GM18873 (cell line): Measurements from ENCODE around the gene ATP2B3.

Experiments used
- ATAC-seq: cut with Tn5 transposase; IDR thresholded peaks from one replicate; pipeline ENCODE4 v1.9.1; 2021; ENCODE audit warnings: mild to moderate bottlenecking, moderate library complexity, moderate number of reproducible peaks; ENCODE audit not compliant: unreplicated experiment, low FRiP score

ATP2B3 gene

DNA sequence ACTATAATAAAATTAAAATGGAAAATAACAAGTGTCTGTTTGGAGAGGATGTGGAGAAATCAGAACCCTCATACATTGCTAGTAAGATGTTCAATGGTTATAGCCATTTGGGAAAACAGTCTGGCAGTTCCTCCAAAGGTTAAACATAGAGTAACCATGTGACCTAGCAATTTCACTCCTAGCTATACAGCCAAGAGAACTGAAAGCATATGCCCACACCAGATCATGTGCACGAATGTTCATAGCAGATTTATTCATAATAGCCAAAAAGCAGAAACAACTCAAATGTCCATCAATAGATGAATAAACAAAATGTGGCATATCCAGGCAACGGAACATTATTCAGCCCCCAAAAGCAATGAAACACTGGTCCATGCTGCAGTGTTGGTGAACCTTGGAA, 90.9 kb downstream of the ATP2B3 start:
- no peak for ATAC-seq

DNA sequence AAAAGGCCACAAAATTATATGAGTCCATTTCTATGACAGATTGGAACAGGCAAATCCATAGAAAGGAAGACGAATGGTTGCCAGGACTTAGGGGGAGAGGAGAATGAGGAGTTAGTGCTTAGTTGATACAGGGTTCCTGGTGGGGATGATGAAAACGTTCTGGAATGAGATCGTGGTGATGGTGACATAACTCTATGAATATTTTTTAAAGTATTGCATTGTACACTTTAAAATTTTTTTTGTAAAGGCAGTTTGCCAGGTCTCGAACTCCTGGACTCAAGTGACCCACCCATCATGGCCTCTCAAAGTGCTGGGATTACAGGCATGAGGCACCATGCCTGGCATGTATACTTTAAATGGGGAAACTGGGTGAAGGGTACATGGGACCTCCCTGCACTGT, 91.4 kb downstream of the ATP2B3 start:
- no peak for ATAC-seq

DNA sequence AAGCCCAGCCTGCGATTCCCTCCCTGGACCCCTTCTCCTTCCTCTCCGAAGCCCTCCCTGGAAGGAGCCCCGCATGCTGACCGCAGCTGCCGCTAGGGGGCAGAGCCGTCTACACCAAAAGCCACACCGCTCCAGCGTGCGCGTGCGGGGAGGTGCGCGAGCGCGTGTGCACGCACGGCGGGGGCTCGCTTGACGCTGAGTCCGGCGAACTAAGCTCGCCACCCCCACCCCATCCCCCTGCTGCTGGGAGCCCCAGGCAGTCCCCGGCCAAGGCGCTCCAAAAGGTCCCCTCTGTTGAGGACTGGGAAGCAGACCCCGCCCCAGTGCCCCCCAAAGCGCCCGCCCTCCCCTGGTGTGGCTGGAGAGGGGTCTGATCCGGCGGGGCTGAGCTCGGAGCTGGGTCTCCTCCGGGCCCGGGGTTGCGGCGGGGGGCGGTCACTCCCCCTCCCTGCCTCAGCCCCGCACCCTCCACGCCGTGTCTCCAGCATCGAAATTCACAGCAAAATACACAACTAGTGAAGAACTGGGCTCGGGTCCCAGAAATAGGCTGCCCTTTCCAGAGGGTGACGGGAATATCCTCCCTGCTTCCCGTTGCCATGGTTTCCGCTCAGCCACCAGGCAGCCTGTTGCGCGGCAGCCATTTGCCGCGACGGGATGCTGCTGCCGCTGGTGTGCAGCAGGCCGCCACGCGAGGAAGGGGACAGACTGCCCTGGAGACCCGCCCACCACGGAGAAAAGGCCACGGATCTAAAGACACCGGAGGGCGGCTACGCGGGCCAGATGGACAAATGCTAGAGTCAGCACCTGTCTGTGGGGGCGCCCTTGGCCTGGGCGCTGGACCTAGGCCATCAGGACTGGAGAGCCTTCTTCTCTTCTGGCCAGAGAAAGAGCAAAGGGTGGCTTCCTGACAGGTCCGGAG, 92.7 kb downstream of the ATP2B3 start:
- ATAC-seq, result no peak

DNA sequence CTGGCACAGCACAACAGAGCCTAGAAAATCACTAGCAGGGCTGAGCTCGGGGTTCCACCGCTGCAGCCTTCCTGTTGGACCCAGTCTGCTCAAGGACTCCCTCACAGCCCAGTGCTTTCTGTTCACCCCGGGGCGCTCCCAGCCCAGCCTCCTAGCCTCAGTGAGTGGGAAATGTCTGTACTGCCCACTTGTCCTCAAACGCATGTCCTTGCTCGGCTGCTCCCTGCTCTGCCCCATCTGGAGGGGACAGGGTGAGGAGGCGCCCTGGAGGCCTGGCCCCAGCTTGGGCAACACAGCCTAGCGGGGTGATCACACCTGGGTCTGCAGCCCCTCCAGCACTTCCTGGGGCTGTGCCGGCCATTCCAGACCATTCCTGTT, 93.4 kb downstream of the ATP2B3 start:
- ATAC-seq, result no peak

DNA sequence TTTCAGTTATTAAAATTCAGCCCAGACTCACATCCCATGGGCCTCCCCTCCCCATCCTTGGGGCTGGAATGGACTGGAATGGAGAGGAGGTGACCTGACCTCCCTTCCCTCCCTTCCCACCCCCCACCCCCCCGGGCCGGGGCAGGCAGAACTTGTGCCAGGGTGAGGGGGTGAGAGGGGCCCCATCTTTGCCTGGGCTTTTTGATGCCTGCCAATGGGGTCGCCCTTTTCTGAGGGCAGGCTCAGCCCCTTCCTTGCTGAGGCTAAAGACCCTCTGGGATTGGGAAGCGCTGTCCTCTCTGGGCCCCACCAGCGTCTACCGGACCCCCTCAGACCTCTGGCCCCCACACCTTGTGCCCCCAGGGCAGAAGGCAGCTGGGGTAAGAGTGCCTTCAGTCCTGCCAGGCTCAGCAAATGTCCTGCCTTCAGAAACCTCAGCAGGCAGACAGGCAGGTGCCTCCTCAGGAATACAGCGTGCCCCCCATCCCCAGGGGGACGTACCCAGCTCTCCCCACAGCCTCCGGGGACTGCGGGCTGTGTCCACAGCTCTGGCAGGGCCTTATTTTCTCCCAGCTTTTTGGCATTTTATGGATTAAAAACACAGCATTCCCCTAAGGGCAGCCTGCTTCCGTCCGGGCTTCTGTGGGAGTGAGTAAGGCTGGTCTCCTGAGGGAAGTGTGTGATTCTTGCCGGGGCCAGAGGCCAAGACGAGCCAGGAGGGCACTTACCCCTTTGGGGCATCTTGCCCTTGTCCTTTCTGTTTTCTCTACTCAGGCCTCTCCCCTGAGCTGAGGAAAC, 94.1 kb downstream of the ATP2B3 start:
- ATAC-seq, result no peak

DNA sequence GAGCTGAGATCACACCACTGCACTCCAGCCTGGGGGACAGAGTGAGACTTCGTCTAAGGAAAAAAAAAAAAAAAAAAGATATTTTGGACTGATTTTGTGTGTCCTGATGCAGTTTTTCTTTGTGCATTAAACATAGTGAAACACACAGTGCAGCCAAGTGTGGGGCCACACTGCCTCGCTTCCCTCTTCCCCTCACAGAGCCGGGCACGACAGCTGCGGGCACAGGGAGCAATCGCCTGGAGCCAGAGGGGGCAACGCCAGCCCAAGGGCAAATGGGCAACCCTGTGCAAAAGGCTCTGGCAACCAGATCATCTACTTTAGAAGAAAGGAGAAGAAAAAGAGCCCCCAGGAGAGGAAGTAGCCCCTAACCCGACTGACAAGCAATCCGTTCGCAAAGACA, 95.0 kb downstream of the ATP2B3 start:
- no peak for ATAC-seq

DNA sequence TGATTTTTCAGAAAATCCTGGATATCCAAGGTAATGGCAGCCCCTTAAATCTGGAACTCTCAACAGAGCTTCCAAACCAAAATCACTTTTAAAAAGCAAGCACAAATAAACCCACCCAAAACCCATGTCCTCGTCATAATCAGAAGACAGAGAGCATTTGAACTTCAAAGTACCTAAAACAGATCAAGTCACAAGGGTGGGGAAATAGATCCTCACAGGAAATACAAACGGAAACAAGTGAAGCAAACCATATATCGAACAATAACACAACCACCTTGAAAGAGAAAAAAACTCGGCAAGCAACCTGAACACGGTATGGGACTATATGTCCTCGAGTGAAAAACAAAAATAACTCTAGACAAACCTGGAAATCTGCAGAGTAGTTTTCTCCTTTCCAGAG, 97.4 kb downstream of the ATP2B3 start:
- no peak for ATAC-seq

DNA sequence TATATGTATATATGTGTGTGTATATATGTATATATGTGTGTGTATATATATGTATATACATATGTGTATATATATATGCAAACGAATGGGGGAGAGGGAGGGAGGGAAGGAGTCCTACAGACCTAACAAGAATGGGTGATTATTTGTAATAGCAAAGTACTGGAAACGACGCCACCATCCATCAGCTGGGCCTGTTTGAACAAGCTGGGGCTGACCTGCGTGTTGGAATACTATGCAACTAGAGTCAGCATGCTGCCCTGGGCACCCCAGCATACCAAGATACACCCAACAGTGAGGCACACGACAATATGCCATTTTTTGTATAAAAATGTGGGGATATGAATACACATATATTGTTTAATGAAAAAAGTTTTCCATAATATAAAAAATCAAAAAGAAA, 103.1 kb downstream of the ATP2B3 start:
- ATAC-seq, result no peak

DNA sequence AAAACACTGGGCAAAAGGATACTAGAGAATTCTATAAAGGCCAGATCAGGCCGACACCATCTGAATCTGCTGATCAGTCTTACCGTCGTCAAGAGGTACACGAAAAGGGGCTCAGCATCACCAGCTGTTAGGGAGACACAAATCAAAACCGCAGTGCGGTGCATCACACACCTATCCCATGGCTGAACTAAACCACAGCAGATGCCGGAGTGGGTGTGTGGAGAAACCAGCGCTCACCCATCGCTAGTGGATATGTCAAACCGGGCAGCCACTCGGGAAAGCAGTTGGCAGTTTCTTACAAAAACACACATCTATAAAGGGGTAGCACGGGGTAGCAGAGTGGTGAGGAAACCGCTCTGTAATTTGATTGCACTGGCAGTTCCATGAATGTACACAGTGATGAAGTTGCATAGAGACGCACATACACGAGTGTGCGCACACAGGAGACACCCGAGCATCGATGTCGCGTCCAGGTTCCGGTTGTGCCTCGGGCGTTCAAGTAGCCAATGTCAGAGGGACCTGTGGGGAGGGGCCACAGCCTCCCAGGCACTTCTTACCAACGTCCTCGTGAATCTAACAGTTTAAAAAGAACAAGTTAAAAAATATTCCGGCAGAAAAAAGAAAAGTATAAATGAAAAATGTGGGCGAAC, 104.6 kb downstream of the ATP2B3 start:
- no peak for ATAC-seq

DNA sequence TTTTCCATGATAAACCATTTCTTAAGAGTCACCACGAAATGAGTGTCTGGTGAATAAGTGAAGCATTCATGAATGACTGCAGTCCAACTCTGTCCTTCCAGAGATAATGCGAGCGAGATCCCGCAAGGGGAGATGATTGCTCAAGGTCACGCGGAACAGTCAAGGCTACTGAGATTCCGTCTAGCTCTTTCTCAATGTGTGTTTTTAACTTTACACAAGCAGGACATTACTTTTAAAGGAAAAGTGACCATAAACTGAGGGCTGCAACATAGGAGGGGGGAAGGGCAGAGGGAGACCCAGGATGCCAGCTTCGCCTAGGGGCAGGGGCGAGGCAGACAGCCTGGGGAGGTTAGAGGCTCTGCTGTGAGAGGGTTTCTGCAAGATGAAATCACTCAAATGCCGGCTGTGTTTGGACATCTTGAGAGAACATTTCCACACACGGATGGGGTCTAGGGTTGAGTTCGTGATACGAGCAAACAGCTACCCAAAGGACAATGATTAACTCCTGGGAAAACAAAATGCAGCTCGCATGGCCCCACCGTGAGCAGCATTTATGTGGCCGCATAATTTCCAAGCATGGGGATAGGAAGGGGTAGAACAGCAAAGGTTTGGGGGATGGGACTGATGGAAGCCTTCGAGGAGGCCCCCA, 105.3 kb downstream of the ATP2B3 start:
- no peak for ATAC-seq

DNA sequence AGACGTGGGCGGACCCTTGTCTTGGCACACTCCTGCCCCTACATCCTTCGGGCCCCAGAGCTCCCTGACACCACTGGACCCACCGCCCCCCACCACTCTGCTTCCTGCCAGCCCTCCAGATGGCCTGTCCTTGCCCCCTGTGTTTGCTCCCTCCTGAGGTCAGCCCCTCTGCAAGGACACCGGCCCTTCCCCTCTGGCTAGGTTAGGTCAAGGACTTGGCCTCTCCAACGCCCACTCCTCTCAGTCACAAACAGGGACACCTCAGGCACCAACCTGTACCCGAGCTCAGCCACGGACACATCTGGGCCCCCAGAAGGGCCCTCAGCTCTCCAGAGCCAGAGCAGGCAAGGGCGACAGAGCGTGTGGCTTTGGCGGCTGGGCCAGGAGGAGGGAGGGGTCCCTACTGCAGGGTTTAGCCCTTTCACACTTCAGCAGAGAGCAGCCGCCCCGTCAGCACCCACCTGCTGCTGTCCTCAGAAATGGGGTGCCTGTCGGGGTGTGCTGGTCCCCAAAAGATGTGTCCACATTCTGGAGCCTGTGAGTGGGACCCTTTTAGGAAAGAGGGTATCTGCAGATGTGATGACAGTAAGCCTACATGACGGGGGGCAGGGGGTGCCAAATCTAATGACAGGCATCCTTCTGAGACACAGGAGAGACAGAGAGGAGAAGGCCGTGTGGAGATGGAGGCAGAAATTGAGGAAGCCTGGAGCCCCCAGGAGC, 106.0 kb downstream of the ATP2B3 start:
- no peak for ATAC-seq

DNA sequence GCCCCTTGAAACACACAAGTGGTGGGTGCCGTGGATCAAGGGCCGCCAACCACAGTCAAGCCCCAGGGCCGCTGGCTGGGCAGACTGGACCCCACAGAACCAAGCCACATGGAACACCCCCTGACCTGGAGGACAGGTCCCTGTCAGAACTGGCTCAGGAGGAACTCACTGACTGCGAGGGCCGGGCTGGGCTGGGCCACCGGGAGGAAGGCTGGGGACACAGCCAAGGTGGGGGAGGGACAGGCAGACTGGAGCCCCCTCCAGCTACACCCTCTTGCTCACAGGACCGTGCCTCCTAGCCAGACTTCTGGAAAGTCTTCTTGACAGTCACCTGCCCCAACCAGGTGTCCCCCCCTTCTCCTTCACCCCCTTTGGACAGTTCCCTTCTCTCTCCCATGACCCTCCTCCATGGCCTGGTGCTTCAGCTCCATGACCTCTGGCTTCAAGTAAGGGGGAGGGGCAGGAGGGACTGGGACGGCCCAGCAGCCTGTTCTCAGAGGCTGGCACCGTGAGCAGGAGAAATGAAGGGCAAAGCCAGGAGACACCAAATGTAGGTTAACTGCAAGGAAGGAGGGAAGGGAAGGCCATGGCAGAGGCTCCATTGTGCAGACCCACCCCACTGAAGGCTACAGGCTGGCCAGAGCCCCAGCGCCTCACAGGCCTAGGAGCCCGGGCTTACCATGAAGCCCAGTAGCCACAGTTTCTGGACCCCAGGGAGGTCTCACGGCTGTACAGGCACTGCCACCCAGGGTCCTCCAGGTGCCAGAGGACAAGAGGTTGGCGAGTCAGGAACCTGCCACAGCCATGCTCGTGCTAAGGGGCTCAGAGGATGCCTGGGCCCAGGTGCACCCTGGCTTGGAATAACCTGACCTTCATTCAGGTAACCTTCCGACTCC, 107.0 kb downstream of the ATP2B3 start:
- ATAC-seq, result no peak

DNA sequence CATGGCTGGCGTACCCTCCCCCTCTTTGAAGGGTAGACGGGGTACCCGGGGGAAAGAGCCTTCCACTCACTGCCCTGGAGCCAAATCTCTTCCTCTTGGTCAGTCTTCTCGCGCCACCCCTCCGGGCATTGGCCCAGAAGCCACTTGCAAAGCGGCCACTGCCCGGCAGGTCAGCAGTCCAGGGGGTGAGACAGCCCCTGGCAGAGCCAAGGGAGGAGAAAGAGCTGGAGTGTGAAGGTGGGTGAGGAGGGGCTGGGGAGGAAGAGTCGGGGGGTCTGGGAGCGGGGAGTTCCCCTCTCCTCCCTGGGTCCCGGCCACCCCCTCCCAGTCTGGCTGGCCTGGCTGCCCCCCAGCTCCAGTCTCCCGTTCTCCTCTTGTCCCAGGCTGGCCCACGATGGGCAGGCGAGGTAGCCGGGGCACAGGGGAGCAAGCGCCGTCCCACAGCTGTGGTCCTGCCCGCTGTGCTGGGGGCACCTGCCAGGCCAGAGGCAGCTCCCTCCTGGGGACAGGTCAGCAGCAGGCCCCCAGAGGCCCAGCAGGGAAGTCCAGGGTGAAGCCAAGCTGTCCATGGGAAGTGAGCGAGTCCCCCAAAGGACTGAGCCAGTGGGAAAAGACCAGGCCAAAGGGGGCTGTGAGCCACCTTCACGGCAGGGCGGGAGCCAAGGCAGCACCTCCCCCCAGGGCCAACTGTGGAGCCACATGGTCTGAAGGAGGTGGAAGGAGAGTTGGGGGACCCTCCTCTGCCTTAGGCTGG, 108.0 kb downstream of the ATP2B3 start:
- ATAC-seq, result no peak

DNA sequence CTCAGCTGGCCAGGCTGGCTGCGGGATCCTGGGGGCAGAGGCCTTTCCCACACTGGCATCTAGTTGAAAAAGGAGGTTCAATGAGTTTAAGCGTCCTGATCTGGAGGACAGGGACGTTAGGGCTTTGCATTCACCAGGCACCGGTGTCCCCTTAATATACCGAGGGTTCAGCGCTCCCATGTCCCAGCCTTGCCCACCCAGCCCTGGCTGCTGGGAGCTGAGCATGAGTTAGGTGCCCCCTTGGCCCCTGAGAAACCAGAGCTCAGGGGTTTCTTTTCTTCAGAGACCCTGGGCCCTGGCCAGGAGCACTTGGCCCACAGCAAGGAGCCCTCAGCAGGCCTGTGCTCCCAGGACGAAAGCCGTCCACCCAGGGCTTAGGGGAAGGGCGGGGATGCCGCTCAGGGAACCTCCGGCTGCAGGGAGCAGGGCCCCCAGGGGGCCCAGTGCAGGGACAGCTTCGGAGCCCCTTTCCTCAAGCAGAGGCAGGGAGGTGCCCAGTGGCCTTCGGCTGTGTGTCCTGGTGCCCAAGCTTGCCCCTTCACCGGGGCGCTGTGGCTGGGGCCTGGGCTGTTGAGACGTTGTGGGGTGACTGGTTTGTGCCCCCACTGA, 108.7 kb downstream of the ATP2B3 start:
- ATAC-seq, result no peak

DNA sequence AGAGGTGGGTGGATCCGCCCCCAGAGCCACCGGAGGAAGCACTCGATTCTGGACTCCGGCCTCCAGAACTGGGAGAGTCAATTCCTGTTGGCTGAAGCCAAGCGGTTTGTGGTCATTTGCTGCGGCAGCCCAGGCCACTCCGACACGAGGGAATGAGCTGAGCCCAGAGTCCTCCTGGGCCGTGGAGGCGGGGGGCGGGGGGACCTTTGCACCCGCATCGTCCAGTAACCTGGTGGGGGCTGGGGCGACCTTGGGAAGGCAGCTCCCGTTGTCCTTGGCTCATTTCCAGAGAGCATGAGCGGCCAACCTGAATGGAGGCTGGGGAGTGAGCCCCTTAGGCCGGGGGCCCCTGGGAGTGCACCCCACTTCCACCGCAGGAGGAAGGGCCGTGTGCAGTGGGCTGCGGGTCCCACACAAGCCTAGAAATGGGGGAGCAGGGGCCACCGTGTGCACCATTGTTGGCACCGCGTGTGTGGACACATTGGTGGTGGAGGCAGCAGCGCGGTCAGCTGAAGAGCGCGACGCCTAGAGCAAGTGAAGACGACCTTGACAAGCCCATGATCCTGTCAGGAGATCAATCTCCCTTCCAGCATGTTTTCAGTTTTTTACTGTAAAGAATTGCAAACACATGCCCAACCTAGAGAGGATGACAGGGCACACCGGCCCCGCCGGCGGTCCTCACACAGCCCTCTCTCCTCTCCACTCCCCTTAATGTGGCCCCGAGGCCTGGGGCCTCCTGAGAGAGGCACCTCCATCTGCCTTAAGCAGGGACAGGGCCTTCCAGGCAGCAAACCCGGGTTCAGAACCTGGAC, 109.6 kb downstream of the ATP2B3 start:
- no peak for ATAC-seq

DNA sequence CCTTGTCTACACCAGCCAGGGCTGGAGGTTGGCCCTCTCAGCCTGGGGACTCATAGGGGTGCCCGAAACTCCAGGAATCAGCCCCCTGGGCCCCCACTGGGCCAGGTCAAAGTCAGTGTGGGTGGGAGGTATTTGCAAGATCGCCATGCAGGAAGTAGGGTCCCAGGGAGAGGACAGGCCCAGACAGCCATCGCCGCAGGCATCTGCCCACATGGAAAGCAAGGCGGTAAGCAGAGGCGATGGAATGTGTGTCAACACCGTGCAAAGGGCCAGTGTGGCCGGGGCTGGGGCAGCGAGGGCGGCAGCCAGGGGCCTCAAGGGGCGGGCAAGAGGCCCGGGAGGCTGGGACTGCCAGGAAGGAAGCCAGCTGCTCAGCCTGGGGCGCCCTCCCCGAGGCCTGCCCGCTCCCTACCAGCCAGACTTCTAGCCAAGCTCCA, 110.3 kb downstream of the ATP2B3 start:
- no peak for ATAC-seq

DNA sequence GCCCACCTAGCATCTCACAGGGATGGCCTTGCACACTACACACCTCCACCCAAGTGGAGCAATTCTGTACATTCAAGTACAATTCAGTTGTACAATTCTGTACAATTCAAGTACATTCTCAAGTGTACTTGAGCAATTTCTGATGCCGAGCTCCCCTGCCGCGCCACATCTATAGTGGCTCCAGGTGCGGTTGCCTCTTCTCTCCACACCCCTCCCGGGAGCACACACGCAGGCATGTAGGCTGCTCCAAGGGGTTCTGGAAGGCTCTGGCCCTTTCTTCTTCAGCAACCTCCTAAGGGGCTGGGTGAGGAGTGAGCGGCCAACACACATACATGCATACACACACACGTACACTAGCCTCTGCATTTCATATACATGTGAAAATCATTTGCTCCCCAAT, 110.7 kb downstream of the ATP2B3 start:
- ATAC-seq, result no peak
